ENCODE measurements around the gene TMEM196.

TMEM196 gene

DNA sequence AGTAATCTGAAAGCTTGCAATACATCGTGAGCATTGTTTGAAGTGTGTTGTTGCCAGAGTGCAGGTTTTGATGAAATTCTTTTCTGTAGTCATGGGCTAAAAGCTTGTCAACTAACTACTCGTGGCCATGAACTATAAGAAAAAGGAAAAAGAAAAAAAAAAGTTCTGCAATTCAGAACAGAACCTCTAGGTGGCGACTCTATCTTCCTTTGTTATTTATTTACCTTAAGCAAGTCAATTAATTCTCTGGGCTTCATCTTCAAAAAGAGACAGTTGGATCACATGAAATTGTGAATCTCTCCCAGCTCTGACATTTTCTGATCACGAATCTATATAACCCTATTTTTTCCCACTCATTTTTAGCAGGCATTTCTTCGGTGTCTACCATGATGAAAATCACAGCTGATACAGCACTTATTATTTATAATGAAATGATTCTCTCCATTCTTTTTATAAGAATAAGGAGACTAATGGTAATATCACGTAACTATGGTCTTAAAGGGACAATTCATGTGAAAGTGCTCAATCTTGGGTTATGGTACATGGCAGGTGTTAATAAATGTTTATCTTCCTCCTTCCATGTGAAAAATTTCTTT, 18.8 kb downstream of the TMEM196 start:
- H2AFZ ChIP-seq (ENCODE audit: low read depth, low read length), result no peak overlapping the region
- no peaks in the 10 kb centered on the region for H3K4me1 ChIP-seq (ENCODE audit: insufficient read depth, low read length)

GRCh38 chr7:19752020-19752419, 21.4 kb downstream of the TMEM196 start:
- Histone ChIP-seq H3K79me2 (ENCODE audit: insufficient read depth, low read length) (no peaks in the 10 kb centered on the region), H3K36me3 (ENCODE audit: insufficient read depth, low read length) (no peaks in the 10 kb centered on the region), H3K9me3 (ENCODE audit: insufficient read depth, low read length, severe bottlenecking) (no peaks in the 10 kb centered on the region), H3K4me1 (ENCODE audit: insufficient read depth, low read length) (no peaks in the 10 kb centered on the region), H3K4me2 (ENCODE audit: insufficient read depth, low read length) (no peak overlapping the region), H2AFZ (ENCODE audit: low read depth, low read length) (no peak overlapping the region), H3K27me3 (ENCODE audit: insufficient read depth, low read length, poor library complexity) (no peaks in the 10 kb centered on the region), H4K20me1 (ENCODE audit: insufficient read depth, low read length) (no peaks in the 10 kb centered on the region), H3K4me3 (ENCODE audit: low read depth in 1 of 2, low read length in 2 of 2) (no peak overlapping the region), H3K9ac (ENCODE audit: low read depth, low read length) (no peak overlapping the region), H3K27ac (ENCODE audit: low read length) (no peak overlapping the region)
- DNase-seq (no peak), ATAC-seq (ENCODE audit: insufficient read depth, low read depth) (no peak)
- TF ChIP-seq CTCF (IDR thresholded peaks at IDR 0.05; ENCODE audit: borderline replicate concordance, extremely low read depth, low read length, poor library complexity, severe bottlenecking) (no peak), EZH2 (IDR thresholded peaks at IDR 0.05; ENCODE audit: borderline replicate concordance, low read depth, low read length, severe bottlenecking) (no peak)

More for the DNA sequence above, 18.8 kb downstream of the TMEM196 start:
- Histone ChIP-seq H3K27me3 (ENCODE audit: insufficient read depth, low read length, poor library complexity) (no peaks in the 10 kb centered on the region), H3K27ac (ENCODE audit: low read length) (no peak overlapping the region), H3K79me2 (ENCODE audit: insufficient read depth, low read length) (no peaks in the 10 kb centered on the region), H3K4me3 (ENCODE audit: low read depth in 1 of 2, low read length in 2 of 2) (no peak overlapping the region), H3K36me3 (ENCODE audit: insufficient read depth, low read length) (no peaks in the 10 kb centered on the region), H3K4me2 (ENCODE audit: insufficient read depth, low read length) (no peak overlapping the region), H3K9ac (ENCODE audit: low read depth, low read length) (no peak overlapping the region), H3K9me3 (ENCODE audit: insufficient read depth, low read length, severe bottlenecking) (no peaks in the 10 kb centered on the region), H4K20me1 (ENCODE audit: insufficient read depth, low read length) (no peaks in the 10 kb centered on the region)
- TF ChIP-seq EZH2 (IDR thresholded peaks at IDR 0.05; ENCODE audit: borderline replicate concordance, low read depth, low read length, severe bottlenecking) (no peak), CTCF (IDR thresholded peaks at IDR 0.05; ENCODE audit: borderline replicate concordance, extremely low read depth, low read length, poor library complexity, severe bottlenecking) (peak; percentile 76)
- no peak for ATAC-seq (ENCODE audit: insufficient read depth, low read depth)
- no peak for DNase-seq

DNA sequence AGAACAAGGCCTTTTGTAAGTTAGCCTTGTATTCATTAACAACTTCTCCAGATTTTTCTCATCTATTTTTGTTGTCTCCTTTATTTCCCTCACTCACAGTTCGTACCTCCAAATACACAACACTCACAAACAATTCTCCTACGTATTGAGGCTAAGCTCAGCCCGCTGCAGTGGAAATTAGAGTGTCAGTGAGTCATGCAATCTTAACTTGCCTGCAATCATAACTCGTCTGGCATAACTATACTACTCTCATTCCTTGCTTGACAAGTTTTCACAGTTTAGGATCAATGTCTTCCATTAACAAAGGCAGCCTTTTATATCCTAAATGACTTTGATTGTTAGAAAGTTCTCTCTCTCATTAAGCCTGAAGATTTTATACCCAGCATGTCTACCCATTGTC, 23.8 kb downstream of the TMEM196 start:
- Histone ChIP-seq H3K27ac (ENCODE audit: low read length) (no peak overlapping the region), H3K79me2 (ENCODE audit: insufficient read depth, low read length) (no peaks in the 10 kb centered on the region), H3K9ac (ENCODE audit: low read depth, low read length) (no peak overlapping the region), H3K4me1 (ENCODE audit: insufficient read depth, low read length) (no peaks in the 10 kb centered on the region), H4K20me1 (ENCODE audit: insufficient read depth, low read length) (no peaks in the 10 kb centered on the region), H3K4me2 (ENCODE audit: insufficient read depth, low read length) (no peak overlapping the region), H2AFZ (ENCODE audit: low read depth, low read length) (no peak overlapping the region), H3K27me3 (ENCODE audit: insufficient read depth, low read length, poor library complexity) (no peaks in the 10 kb centered on the region), H3K4me3 (ENCODE audit: low read depth in 1 of 2, low read length in 2 of 2) (no peak overlapping the region), H3K9me3 (ENCODE audit: insufficient read depth, low read length, severe bottlenecking) (no peaks in the 10 kb centered on the region), H3K36me3 (ENCODE audit: insufficient read depth, low read length) (no peaks in the 10 kb centered on the region)
- TF ChIP-seq EZH2 (IDR thresholded peaks at IDR 0.05; ENCODE audit: borderline replicate concordance, low read depth, low read length, severe bottlenecking) (no peak), CTCF (IDR thresholded peaks at IDR 0.05; ENCODE audit: borderline replicate concordance, extremely low read depth, low read length, poor library complexity, severe bottlenecking) (no peak)
- DNase-seq (no peak), ATAC-seq (ENCODE audit: insufficient read depth, low read depth) (no peak)

Measured in DND-41 (cell line).